Embryonic facial prominence (tissue), 1 donor: ENCODE measurements around the gene TK1.
"Not testable (repeated sequence)": the region's sequence is repeated elsewhere in the genome, so short reads cannot be mapped to it uniquely, and the experiment has no call there.

Experiments used
- DNase-seq: peaks from one replicate; pipeline ENCODE4 v3.0.0-alpha.2; 2016; ENCODE audit errors: extremely low spot score

The TK1 gene

DNA sequence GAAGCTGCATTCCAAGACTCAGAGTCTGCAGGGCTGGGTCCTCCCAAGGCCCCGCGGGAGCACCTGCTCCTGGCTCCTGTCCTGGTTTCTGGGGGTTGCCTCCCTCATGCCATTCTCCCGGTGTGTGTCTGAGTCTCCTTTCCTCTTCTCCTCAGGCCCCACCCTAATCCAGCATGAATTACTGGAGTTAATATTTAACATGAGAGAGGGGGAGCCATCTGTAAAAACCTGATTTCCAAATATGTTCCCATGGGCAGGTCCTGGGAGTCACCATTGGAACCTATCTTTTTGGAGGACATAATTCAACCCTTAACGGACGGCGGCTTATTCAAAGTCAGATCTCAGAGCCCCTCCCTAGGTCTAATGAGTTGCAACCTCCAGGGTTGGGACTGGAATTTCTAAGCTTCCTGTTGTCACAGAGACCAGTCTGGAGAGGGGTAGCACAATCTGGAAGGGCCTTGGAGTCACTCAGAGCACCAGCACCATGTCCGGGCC is 35.3 kb downstream of the TK1 start:
- no peak for DNase-seq

DNA sequence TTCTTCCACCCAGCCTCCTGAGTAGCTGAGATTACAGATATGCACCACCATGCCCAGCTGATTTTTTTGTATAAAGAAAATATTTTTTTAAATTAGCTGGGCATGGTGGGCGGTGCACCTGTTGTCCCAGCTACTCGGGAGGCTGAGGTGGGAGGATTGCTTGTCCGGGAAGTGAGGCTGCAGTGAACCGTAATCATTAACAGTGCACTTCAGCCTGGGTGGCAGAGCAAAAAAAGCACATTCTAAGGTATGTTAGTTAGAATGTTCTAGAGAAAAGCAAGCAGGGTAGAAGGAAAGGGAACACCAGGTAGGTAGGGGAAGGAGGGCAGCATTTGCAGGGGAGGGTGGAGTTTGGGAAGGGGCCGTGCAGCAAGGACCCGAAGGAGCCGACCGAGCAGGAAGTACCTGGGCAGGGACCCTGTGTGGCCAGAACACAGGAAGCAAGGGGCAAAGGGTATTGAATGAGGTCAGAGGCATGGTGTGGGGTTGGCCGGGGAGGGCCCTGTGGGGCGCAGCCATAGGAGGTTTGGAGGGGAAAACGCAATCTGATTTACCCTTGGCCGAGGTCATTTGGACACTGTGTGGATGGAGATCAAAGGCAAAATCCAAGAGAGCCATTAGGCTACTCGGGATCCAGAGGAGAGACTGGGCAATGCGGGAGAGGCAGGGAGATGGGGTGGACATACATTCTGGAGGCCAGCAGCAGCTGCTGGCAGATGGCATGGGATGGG is 38.4 kb downstream of the TK1 start:
- no peak for DNase-seq

DNA sequence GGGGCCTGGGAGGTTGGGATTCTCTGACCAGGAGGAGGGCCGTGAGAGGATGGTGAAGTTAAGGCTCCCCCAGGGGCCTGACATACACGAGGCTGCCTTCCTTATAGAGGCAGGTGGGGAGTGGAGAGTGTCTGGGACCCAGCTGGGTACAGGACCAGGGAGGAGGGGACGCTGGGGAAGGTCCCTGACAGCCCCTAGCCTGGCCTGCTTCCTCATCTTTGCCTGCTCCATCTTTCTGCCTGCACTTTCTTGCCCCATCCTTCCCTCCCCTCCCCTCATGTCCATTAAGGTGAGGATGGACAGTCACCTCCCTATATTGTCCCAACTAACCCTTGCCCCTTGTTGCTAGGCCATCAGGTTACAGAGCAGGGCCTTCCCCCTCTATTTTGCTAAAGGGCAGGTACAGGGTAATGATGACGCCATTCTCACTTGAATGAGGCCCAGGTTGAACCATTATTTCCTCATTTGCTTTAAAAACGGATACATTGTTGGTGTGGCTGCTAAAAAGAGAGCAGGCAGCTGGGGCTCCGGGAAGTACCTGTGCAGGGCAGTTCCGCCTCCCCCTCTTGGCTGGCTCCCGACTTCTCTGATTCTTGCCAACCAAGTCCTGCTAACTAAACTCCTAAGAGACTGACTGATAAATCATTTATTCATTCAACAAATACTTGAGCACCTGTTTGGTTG is 39.4 kb downstream of the TK1 start:
- no peak for DNase-seq

DNA sequence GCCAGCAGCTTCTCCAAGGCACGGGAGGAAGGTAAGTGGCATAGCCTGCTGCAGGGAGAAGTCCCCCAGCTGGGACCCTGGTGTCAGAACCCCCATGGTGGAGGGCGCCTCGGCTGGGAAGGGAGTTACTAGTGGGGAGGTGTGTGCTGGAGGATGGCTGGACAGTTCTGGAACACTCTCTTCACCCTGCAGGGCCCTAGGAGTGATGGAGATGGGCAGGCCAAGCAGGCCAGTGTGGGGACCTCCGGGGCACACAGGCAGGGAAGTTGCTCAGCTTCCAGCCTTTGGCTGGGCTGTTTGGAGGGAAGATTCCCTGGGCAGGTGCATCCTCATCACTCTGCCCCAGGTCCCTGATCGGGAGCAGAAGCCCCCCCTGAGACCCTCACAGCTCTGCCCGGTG is 40.0 kb downstream of the TK1 start:
- no peak for DNase-seq

DNA sequence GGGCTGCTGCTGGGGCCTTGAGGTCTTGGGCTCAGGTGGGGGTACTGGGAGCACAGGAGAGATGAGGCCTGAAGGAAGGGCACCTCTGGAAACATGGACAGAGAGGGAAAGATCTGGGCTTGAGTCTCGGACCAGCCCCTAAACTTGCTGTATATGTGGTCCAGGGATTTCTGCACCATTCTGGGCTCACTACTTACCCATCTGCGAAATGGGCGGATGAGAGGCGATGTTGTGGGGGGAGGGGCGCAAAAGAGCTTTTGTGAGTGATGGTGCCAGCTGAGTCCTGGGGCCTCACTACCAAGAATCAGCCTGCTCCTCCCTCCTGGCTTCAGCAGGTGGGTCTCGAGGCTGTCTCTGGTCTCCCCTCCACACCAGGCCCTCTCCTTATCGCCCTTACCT is 40.4 kb downstream of the TK1 start:
- DNase-seq, result no peak

DNA sequence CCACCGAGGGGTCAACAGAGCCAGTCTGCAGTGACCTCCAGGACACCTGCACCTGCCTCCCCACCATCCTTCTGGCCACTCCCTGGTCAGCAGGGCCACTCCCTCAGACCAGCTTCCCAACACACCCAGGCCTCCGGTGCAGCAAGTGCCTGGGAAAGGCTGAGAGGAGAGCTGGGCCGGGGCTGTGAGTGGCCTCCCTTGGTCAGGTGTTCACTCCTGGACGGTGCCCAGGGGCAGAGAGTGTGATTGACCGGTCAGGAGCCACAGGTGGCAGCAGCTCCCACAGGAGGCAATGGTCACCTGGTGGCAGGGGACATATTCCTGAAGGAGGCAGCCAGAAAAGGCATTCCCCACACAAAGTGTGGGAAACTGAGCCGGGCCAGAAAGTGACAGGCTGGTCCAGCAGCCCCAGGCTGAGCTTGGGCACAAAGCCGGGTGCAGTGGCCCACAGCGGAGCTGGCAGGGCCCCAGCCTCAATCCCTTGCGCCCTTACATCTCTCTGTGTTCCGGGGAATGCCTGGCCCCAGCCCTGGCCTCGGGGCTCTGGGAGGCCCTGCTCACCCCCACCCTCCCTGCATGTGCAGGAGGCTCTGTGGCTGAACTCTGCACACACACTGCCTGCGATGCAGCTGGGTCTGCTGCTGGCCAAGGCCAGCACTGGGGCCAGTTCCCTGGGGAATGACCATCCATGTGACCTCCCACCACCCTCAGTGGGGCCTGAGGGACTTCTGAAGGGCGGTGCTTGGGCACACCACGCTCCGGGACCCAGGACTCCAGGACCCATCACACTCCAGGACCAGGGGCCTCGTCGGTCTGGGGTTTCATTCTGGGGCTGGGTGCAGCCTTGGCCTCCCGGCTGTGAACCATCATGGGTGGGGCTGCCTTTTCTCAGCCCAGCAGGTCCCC is 41.9 kb downstream of the TK1 start:
- no peak for DNase-seq

DNA sequence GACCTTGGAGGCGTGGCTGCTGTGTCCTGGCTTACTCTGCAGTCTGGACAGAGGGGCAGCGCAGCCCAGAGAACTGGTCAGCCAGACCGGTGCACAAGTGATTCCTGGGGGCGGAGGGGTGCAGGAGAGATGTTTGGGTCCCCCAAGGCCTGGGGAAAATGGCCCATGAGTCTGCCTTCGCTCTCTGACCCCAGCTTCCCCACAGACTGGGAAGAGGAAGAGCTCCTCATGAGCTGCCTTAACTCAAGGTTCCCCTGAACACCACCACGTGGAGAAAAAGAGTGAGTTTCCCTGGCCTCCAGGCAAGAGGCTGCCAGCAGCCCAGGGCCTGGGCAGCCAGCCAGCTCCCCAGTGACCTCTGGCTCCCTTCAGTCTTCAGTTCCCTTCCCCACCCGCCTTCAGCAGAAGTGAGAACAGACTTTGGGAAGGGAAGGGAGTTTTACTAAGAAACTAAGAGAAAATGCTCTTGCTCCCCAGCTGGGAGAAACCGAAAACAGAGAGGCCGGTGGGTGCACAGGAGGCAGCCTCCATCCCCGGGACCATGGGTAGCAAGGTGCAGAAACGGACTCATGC is 42.6 kb downstream of the TK1 start:
- no peak for DNase-seq

DNA sequence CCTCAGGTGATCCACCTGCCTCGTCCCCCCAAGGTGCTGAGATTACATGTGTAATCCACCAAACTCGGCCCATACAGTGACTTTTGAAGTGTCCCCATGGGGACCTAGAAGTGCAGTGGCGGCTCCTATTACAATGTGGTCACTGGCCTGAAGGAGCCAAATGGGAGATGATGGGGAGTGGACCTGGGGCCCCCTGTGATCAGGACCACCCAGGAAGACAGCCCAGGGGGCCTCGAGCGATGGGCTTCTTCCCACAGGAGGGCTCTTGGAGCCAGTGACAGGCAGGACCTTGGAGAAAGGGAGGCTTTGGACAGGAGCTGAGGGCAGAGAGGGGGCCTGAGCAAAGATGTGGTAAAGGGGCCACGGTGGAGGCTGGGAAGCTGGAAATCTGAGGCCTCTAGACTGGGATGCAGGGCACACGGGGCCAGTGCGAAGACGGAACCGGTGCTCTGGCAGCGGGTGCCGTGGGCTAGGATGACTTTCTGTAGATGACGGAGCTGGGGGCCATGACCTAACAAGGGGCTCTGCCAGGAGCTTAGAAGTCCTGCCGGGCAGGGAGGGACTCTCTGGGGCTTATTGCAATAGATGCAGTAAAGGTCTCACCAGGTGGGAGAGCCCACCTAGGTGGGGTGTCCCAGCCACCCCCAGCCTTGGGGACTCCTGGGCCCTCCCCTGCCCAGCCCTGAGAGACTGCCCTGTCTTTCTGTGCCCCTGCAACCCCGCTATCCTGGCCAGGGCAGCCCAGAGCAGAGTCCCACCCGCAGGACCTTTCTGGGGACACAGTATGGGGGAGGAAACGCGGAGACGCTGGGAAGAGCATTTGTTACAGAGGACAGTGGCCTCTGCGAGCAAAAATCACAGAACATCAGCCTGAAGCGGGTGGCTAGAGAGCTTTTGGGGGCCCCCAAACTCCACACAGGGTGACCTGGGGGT is 43.4 kb downstream of the TK1 start:
- DNase-seq, result no peak

DNA sequence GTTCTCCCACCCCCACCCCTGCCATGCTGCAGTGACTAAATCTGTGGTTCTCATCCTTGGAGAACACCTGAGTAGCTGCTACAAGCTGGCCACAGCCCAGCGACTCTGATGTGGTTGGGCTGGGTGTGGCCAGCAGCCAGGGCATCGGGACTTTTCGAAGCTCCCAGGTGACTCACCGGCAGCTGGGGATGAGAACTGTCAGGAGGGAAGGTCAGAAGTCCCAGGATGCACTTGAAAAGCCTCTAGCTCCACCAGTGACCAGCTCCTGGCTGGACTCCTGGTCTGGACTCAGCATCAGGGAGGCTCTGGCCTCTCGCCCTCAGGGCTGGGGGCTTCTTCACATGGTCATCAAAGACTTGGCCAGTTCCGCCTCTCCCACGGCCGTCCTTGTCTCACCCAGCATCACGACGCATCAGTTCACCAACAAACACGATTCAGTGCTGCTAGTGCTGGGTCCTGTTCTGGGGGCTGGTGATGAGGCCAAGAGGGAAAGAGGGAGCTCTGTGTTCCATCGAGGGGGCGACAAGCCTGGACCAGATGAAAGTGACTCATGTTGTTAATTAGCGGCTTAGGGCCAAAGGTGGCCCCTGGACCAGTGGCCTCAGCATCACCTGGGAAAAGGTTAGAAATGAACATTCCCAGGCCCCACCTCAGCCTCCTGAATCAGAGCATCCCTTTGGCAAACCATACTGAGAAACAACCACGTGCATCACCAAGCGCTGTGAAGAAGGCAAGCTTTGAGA is 44.6 kb downstream of the TK1 start:
- no peak for DNase-seq

DNA sequence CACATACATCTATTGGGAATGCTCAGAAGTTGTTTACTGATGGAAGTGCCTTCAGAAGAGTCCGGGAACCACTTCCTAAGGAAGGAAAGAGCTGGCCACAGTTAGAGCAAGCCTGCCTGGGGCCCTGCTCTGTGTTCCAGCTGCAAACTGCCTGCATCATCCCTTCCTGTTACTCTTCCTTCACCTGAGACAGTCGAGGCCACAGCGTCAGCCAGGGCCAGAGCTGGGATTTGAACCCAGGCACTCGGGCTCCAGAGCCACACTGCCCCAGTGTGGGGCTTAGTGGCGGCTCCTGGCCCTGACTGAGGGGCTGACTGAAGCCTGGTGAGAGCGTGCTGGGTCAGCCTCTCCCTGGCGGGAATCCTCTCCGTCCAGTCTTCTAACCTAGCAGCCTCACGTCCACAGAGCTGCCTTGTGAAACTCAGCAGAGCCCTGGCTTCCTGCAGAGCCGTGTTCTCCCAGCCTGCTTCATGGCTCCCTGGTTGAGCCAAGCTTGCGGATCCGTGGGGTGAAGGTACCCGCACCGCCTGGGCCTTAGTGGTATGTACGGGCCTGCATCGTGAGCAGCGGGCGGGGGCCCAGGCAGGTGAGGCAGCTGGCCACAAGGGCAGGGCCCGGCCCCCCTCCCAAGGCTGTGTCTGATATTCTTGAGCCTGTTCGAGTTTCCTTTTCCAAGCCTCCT is 45.3 kb downstream of the TK1 start:
- no peak for DNase-seq

DNA sequence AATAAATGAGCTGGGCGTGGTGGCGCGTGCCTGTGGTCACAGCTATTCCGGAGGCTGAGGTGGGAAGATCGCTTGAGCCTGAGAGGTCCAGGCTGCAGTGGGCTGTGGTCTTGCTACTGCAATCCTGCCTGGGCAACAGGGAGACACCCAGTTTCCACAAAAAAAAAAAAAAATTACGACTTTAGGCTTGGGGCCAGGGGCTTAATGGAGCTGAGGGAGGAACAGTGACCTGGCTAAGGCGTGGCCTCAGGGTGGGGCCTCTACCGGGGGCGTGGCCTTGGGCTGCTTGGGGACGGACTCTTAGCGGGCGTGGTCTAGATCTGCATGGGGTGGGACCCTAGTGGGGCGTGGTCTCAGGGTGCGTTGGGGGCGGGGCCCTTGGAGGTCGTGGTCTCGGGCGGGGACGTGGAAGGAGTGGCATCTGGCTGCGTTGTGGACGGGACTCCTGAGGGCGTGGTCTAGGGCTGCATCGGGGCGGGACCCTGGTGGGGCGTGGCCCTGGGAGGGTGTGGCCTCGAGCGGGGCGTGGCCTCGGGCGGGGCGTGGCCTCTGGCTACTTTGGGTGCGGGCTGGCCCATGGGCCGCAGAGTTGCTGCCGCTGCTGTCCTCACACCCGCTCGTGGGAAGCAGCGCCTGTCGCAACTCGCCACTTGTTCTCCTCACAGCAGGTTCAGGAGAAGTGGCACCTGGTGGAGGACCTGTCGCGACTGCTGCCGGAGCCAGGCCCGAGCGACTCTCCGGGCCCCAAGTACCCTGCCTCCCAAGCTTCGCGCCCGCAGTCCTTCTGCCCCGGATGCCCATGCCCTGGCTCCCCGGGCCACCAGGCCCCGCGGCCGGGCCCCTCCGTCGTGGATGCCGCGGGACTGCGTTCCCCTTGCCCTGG is 46.4 kb downstream of the TK1 start:
- no peak for DNase-seq

DNA sequence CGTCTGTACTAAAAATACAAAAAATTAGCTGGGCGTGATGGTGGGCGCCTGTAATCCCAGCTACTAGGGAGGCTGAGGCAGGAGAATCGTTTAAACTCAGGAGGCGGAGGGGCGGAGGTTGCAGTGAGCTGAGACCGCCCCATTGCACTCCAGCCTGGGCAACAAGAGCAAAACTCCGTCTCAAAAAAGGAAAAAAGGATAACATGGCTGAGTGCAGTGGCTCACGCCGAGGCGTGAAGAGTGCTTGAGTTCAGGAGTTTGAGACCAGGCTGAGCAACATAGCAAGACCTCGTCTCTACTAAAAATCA is 47.0 kb downstream of the TK1 start:
- not testable (repeated sequence) for DNase-seq

DNA sequence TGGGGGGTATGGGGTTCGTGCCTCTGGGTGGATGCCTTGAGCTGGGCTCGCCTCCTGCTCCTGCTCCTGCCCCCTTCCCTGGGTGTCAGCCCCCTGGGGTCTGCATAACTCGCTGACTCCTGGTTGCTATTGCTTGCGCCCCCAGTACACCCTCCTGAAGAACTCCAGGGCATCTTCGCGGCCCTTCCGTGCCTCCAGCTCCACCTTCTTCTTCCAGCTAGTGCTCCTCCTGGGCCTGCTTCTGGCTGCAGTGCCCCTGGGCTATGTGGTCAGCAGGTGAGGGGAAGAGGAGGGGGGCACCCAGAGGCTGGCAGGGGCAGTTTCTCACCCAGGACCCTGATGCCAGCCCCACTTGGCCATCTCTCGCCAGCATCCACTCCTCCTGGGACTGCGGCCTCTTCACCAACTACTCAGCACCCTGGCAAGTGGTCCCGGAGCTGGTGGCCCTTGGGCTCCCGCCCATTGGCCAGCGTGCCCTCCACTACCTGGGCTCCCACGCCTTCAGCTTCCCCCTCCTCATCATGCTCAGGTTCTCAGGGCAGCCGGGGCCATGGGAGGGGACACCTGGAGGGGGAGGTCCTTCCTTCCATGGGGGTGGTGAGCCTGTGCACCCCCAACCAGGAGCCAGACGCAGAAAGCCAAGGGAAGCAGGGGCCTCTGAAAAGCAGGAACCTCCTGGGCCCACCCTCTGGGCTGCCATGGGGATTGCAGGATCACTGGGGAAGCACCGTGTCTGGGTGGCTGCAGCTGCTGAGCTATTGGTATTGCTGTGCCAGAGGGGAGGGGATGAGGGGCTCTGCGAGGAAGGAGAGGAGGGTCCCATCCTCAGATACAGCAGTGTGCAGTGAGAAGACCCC is 48.4 kb downstream of the TK1 start:
- DNase-seq, result no peak

DNA sequence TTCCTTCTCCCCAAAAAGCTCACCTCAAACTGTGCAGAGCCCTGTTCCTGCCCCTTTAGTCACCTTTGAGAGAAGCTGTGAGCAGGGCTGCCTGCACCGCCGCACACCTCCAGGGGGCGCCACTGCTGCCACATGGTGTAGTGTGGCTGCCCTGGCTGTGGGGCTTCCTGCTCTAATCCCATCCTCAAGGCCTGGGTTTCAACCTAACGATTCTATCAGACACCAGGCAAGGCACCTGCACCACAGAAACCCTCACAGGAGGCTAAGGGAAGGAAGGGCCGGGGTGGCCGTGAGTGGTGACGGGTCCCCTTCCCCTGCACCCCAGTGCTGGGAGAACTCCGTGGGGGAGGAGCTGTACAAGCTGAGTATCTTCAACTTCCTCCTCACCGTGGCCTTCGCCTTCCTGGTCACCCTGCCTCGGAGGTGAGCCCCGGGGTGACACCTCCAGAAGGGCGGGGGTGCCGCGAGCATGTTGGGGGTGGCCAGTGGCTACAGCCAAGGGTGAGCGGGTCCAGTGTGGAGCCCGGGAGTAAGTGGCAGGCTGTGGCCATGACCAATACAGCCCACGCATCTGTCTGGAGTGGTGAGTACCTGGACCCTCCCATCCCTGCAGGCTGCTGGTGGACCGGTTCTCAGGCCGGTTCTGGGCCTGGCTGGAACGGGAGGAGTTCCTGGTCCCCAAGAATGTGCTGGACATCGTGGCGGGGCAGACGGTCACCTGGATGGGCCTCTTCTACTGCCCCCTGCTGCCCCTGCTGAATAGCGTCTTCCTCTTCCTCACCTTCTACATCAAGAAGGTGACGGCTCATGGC is 49.3 kb downstream of the TK1 start:
- DNase-seq, result no peak

DNA sequence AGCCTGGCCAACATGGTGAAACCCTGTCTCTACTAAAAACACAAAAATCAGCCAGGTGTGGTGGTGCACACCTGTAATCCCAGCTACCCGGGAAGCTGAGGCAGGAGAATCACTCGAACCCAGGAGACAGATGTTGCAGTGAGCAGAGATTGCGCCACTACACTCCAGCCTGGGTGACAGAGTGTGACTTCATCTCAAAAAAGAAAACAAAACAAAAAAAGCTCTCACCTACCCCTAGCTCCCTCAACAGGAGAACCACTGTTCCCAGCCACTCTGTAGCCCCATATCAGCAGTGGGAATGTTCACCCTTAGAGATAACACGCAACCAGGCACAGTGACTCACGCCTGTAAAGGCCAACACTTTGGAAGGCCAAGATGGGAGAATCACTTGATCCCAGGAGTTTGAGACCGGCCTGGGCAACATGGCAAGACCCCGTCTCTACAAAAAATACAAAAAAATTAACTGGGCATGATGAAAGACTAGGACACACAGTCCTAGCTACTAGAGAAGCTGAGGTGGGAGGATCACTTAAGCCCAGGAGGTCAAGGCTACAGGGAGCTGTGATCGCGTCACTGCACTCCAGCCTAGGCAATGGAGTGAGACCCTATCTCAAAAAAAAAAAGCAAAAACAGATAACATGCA is 50.9 kb downstream of the TK1 start:
- DNase-seq, result no peak

DNA sequence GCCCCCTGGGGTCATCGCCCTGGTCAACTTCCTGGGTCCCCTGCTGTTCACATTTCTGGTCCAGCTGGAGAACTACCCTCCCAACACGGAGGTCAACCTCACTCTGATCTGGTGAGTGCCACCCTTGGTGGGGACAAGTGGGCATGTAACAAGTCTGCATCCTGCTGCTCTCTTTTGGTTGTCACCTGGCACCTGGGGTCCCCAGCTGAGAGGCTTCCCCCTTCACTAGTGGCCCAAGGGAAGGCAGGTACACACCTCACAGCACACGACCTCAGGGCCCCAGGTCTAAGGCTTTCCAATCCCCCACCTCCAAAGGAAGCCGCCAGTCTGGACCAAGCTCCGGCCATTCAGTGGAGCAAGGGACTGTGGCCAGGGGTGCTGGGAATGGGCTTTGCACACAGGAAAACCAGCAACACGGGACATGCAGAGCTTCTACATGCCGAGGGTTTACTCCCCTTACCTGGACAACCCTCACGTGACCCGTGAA is 51.9 kb downstream of the TK1 start:
- DNase-seq, result no peak
